ENCODE data around the gene TFF2.
A peak's percentile ranks its signal among the peaks of the same experiment; 100 is the strongest.

The TFF2 gene

DNA sequence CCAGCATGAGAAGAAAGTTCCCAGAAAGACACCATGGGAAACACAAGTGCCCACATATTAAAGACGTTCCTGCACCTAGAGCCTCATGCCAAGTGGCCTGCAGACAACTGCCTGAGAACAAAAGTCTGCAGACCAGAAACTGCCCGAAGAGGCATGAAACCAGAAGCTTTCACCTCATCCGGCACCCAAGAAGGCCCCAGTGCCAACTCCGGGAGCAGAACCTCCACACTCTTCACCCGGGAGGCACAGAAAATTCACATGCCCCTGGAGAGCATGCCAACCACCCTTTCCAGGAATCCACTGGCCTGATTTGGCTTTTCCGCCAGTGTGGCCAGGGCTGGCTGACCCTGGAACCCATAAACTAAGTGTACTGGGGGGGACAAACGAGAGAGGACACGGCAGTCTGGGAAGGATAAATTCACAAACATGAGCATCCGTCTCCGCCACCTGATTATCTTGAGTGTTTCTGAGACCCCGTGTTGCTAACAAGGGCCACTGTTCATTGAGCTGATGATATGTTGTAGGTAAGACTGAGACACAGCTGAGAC, 6.8 kb downstream of the TFF2 start:
- DNase-seq, result no peak

DNA sequence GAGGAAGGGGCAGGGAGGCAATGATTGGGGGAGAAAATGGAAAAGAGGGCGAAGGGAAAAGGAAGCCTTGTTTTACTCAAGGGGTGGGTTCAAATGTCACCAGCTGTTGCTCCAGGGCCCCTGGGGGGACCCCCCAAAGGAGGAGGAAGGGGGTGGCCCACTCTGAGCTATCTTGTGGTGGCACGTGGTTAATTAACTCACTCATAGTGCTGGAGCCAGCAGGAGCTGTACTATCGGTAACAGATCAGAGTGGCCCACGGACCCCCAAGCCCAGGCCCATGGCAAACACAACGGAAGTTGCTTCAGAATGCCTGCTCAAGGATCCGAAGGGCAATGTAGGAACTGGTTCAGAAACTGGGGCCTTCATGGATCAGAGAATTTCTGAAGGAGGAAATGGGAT, 7.2 kb downstream of the TFF2 start:
- no peak for DNase-seq

DNA sequence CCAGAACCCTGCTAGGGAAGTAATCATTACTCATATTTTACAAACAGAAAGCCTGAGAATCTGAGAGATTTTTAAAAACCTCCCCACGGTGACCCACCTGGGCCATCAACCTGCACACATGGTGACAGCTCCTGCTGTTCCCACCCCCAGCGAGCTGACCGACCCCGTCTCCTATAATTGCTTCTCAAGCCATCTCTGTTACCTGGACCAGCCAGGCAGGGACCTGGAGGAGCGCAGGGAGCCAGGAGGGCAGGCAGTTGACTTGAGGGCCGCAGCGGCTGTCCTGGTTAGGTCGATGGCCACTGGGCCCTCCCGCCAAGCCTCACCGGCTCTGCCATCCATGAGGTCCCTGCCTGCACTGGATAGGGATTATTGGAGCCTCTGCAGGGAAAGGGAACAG, 7.7 kb downstream of the TFF2 start:
- DNase-seq, result no peak

DNA sequence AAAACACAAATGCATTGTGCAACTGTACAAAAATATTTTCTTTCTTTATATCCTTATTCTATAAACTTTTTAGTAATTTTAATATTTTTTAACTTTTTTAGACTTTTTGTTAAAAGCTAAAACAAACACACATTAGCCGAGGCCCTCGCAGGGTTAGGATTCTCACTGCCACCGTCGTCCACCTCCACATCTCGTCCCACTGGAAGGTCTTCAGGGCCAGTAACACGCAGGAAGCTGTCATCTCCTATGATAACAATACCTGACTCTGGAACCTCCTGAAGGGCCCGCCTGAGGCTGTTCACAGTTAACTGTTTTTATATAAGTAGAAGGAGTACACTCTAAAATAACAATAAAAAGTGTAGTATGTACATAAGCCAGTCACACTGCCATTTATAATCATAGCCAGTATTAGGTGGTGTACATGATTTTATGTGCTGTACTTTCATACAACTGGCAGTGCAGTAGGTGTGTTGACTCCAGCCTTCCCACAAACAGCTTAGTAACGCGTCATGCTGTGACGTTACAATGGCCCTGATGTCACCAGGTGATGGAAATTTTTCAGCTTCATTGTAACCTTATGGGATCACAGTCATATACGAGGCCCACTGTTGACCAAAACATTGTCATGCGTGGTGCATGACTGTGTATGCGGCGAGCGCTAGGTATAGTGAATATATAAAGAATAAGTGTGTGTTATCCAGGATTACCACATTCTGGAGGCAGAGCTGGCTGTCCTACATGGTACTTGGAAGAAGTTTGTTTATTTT, 8.8 kb downstream of the TFF2 start:
- no peak for DNase-seq

DNA sequence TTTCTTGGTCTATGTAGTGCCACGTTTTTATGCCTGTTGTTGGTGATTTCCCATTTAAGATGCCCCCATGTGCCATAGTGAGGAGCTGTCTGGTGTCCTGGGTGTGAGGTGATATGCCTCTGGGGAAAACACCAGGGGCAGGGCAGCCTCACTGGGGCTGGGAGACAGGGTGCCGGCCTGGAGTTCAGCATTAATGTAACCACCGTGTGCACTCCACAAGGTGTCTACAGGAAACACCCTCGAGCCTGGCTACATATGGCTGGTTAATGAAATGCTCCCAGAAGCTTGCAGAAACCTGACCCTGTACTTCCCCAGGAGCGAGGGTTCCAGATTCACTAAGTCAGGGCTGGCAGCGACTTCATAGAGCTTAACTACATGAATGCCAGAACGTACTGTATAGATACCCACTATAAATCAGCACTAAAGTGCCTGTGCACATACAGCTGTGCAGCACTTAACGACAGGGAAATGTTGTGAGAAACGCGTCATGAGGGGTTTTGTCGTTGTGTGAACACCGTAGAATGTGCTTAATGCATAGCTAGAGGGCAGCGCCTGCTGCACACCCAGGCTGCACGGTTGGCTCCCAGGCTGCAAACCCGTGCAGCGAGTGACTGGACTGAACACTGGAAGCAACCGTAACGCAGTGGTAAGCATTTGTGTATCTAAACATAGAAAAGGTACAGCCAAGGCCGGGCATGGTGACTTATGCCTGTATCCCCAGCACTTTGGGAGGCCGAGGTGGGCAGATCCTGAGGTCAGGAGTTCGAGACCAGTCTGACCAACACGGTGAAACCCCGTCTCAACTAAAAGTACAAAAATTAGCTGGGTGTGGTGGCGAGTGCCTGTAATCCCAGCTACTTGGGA, 10.4 kb downstream of the TFF2 start:
- DNase-seq, result no peak

DNA sequence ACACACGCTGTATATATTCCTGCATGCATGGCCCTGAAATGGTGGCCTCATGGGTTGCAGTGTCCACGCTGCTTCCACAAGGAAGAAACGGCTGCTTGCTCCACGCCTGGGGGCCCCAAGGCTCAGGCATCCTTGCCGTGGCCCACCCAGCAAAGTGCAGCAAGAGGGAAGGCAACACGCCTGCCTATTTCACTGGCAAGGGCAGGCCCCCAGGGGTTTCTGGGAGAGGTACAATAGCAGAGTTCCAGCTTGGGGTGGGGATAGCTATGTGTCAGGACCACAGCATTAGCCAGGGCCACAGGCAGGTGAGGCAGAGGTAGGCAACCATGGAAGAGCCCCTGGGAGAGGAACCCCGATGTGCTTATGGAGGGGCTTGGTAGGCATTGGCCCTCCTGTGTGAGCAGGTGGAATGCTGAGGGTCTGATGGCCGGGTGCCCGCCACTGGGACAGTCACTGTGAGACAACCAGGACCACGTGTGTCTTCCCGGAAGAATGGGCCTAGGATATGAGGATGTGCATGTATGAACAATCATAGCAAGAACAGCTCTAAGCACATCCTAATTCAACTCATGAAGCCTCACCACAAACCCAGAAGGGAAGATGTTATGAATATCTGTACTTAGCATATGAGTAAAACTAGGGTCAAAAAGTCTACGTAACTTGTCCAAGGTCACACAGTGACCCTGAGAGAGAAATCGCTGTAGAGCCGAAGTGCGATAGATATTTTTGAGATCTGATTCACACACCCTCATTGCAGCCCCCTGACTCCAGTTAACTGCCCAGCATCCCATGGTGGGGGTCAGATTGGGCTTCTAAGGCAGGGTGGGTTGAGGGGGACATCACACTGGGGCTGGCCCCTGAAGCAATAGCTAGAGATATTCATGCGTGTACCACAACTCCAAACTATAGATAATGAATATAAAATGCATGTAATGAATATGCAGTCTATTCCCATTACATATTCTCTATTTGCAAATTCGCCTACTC, 11.8 kb downstream of the TFF2 start:
- DNase-seq, result no peak

DNA sequence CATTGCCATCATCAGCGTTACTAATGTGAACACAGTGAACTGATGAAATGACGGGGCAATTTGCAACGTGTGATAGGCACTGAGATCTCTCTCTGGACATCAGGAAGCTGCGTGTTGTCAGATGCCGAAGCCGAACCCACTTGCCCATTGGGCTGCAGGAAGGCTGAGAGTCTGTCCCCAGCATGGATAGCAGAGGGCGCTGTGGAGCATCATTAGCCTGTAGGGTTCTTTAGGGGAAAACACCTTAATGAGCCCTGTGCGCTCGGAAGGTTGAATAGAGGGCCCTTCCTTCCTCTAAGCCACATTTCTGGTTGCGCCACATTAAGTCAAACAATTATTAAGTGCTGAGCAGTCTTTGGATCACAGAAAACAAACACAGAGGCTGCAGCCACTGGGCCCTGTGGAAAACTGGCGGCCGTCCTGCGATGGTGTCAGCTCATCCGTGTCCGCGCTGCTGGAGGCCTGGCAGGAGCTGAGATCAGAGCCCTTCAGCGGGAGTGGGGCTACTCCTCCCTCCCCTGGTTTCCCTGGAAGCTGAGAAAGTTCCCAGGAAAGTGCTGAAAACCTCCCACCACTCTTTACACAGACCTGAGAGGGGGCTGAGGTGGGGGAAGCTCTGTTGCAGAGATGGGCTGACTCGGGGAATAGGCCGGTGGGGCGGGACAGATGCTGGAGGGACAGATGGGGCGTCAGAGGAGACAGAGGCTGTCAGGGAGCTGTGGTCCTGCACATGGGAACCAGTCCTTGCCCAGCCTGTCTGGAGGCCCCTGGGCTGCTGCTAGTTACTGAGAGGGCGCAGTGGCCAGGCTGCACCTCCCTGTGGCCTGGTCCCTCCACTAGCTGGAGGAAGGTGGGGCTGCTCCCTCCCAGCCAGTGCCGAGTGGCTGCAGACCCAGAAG, 12.7 kb downstream of the TFF2 start:
- peak; percentile 73 for DNase-seq

DNA sequence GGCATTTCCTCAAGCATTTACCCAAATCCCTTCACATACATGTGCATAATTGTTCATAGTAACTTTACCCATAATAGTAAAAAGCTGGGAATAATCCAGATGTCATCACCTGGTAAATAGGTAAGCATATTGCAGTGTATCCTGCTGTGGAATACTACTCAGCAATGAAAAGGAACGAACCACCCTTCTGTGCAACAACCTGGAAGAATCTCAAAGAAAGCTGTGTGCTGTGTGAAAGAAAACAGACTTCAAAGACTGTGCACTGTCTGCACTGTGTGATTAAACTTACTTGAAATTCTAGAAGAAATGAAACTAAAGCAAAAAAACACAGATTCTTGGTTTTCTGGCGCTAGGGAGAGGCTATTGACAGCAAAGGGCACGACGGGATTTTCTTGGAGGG, 13.5 kb downstream of the TFF2 start:
- no peak for DNase-seq

DNA sequence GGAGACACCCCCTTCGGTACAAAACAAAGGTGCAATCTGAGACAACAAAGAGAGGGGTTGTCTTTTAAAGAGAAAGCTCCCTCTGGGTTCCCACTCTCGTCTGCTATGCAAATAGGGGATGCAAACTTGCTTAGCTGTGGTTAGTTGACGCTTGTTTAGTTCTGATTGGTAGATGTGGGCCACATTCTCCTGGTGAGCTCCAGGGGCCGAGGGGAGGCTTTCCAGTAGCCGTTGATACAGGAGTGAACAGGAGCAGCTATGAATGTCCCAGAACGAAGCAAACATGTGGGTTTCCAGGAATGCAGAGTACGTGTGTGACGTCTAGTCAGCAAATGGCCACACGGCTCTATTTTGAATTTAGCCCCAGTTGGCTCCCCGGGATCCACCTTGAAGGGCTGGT, 14.7 kb downstream of the TFF2 start:
- DNase-seq, result no peak

DNA sequence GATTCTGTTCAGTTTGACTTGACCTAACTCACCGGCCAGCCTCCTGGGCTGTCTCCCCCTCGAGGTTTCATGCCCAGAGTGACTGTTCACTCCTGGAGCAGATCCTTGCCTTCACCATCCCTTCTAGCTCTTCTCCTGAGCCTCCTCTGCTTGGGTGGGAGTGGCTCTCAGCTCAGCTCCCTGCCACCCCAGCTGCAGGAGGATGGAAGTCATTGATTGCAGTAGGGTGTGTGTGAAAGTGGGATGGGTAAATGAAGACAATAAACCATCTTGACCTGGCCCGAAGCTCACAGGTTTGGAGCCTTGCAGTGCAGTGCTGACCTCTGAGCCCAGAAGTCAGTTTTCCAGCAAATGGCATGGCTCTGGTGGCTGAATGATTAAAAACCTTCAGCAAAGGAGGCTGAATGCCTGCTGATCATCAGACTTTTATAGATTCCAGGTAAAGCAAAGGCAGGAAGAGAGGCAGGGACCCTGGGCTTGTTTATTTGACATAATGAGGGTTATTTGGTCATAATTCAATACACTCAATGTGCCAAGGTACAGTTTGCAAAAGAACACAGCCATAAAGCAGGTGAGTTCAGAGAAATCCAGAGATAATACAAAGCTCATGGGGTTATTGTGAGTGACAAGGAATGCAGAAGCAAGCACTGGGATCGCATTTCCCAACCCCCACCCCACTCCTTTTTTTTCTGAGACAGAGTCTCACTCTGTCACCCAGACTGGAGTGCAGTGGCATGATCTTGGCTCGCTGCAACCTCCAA, 18.1 kb downstream of the TFF2 start:
- DNase-seq, result no peak

DNA sequence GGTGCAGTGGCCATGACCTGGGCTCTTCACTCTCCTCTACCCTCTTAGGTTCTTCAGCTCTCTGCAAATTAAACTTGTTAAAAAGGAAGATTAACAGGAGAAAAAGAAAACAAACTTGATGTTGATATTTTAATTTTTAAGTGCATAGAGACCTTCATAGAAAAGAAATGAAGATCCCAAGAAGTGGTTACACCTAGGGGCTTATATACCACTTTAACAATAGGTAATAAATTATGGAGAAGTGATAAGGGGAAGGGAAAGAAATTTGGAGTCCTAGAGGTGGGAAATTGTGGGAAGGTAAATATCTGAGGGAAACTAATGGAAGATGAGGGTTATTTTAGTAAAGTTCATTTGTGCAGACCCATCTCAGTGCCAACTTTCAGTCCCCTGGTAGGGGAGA, 19.1 kb downstream of the TFF2 start:
- no peak for DNase-seq

DNA sequence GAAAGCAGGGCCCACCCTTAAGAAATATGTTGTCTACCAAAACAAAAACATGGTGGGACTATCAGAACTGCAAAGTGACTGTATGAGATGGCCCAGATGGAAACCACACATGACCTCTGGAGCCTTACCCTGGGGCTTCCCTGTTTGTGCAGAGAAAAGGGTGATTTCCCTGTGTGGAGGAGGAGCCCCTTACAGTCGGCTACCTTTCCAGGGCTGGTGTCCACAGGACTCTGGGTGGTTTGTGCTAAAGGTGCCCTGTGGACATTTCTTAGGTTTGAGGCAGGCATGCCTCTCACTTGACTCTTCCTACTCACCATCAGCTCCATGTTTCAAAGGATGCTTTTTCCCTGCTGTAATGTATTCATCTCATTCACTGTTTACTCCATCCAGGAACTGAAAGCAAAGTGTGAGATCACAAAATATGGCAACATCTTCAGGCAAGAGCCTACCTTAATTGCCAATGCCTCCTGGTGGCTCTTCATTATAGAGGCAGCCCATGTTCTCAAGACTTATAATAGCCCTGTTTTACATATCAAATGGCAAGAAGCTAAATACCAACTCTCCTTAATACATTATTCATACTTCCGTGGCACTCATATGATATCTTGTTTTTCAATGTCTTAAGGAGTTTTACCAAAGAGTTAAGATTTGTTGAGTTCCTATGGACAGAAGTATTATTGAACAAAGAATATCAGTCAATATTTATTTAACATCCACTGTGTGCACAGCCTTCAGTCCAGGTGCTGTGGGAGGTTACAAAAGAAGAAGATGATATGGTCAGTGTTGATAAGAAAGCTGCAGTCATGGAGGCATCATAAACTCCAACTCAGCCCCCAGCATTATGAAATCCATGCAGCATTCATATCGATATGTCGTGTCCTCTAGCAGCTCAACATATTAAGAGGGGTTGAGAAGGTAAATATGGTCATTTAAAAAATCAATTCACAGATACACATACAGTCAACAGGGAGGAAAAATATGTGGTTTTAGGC, 20.1 kb downstream of the TFF2 start:
- DNase-seq, result no peak

DNA sequence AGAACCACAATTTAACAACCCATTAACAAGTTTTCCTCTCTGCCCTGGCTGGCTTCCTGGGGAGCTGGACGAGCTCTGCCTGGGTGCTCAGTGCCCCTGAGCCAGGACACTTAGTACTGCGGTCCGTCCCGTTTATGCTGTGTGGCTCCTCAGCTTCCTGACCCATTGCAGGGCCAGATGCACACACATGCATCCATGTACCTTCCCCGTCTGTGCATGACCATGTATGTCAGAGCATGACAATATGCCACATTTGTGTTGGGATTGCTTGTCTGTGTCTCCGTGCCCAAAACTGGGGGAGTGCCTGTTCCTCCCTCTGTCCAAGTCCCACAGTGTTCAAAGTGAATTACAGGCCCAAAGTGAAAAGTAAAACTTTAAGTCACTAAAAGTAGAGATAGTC, 25.9 kb downstream of the TFF2 start:
- DNase-seq, result no peak

DNA sequence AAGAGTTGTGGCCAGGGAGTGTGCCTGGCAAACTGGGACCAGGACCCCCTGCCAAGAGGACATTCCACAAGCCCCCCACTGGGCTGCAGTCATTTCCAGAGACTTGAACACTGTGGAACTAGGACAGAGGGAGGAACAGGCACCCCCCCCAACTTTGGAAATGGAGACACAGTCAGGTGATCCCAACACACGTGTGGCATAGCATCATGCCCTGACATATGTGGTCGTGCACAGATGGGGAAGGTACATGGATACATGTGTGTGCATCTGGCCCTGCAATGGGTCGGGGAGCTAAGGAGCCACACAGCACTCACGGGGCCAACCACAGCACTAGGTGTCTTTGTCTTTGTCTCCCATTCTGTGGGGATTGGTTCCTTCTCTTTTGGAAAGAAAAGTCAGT, 28.9 kb downstream of the TFF2 start:
- no peak for DNase-seq

DNA sequence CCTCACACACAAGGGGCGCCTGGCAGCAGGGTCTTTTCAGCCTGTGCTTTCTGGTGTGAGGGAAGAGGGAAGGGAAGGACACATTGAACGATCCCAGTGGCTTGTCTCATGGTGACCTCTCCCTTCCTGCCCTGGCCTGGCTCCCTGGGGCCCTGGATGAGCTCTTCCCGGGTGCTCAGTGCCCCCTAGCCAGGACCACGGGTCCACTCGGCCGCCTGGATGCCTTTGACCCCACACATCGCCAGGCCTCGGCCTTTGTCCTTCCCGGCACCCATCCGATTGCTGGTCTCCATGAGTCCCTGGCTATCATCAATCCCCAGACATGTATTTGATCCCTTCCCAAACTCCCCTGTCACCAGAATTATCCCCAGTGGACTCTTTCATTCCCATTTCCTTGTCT, 29.6 kb downstream of the TFF2 start:
- DNase-seq, result no peak

DNA sequence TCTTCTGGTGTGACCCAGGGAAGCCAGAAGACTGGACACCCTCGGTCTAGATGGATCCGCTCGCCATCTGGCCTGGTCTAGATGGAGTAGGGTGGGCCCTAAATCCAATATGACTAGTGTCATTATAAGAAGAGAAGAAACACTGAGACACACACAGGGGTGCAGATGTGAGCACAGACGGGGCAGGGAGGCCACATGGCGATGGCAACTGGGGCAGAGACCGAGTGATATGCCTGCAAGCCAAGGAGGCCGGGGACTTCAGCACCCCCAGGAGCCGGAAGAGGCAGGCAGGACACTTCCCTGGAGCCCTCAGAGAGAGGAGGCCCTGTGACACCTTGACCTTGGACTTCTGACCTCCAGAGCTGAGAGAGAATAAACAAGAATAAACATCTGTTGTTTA, 30.0 kb downstream of the TFF2 start:
- DNase-seq, result no peak

DNA sequence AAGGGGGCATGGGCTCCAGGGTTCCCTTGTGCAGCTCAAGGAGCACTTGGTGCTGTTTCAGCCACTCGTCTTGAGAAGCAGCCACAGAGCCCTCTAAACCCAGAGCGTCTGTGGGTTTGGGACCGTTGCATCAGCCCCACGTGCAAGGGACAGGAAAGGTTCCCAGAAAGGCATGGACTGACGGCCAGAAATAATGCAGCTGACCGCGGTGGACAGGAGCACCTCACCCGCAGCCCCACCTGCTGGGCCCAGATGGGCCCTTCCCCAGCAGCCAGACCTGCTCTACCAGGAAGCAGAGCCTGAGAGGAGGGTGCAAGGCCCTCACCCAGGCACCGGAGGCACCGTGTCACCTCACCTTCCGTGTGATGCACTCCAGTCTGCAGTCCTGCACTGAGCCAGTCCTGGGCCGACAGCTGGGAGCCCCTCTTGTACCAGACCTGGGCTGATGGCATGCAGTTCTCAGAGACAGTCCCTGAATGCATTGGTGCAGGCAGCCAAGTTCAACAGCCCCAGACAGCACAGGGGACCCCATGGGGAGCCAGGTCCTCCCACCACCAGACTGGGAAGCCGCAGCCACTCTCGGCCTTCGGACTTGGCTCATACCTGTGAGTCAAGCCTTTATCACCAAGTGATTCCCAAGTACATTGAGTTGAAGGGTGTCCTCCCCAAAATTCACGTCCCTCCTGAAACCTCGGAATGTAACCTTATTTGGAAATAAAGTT, 30.8 kb downstream of the TFF2 start:
- DNase-seq, result no peak

DNA sequence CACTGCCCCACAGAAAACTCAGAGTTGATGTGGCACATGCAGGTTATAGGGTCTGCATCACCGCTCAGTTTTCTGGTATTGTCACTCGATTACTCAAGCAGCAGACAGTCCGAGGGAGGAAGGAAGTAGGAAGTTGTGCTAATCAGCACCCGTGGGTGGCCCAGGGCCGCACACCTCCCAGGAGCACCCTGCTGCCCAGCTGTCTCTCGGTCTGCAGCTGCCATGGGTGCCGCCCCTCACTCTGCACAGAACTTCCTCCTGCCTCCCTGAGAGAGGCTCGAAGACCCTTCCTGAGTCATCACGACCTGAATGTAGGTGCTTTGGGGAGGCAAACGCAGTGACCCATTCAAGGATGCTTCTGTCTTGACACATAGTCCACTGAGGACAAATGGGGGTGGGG, 31.4 kb downstream of the TFF2 start:
- DNase-seq, result peak; percentile 53

All from suppressor macrophage treated with lipopolysaccharide for 4 hours (primary cell).